Measurements from ENCODE around the gene AKR1B1.

Gene AKR1B1

GRCh38 chr7:134470864-134471263 lies 12.0 kb upstream of the AKR1B1 start:
- in situ Hi-C loops (cut with HindIII; ENCODE audit: low sequenced_read_pairs): no loop called here

- in situ Hi-C loops (cut with HindIII; ENCODE audit: low sequenced_read_pairs): no loop called here
Measured at GRCh38 chr7:134469622-134470021, 10.7 kb upstream of the AKR1B1 start.

GRCh38 chr7:134468475-134468874 lies 9.6 kb upstream of the AKR1B1 start:
- in situ Hi-C loops (cut with HindIII; ENCODE audit: low sequenced_read_pairs): no loop called here

- in situ Hi-C loops (cut with HindIII; ENCODE audit: low sequenced_read_pairs): no loop called here
Measured at GRCh38 chr7:134468054-134468453, 9.2 kb upstream of the AKR1B1 start.

GRCh38 chr7:134465491-134465890 lies 6.6 kb upstream of the AKR1B1 start:
- in situ Hi-C loops (cut with HindIII; ENCODE audit: low sequenced_read_pairs): no loop called here

GRCh38 chr7:134464496-134464895 lies 5.6 kb upstream of the AKR1B1 start:
- in situ Hi-C loops (cut with HindIII; ENCODE audit: low sequenced_read_pairs): no loop called here

- in situ Hi-C loops (cut with HindIII; ENCODE audit: low sequenced_read_pairs): no loop called here
Measured at GRCh38 chr7:134463751-134464150, 4.9 kb upstream of the AKR1B1 start.

- in situ Hi-C loops (cut with HindIII; ENCODE audit: low sequenced_read_pairs): no loop called here
Measured at GRCh38 chr7:134462337-134462925, 3.5 kb upstream of the AKR1B1 start.

- in situ Hi-C loops (cut with HindIII; ENCODE audit: low sequenced_read_pairs): no loop called here
Measured at GRCh38 chr7:134461916-134462315, 3.0 kb upstream of the AKR1B1 start.

GRCh38 chr7:134459981-134460380 lies 1.1 kb upstream of the AKR1B1 start:
- in situ Hi-C loops (cut with HindIII; ENCODE audit: low sequenced_read_pairs): no loop called here

- in situ Hi-C loops (cut with HindIII; ENCODE audit: low sequenced_read_pairs): no loop called here
Measured at GRCh38 chr7:134458341-134458805, 527 bp downstream of the AKR1B1 start.

- in situ Hi-C loops (cut with HindIII; ENCODE audit: low sequenced_read_pairs): no loop called here
Measured at GRCh38 chr7:134457210-134457609, 1.7 kb downstream of the AKR1B1 start.

- in situ Hi-C loops (cut with HindIII; ENCODE audit: low sequenced_read_pairs): no loop called here
Measured at GRCh38 chr7:134454277-134454676, 4.6 kb downstream of the AKR1B1 start.

GRCh38 chr7:134453518-134453917 lies 5.4 kb downstream of the AKR1B1 start:
- in situ Hi-C loops (cut with HindIII; ENCODE audit: low sequenced_read_pairs): no loop called here

GRCh38 chr7:134452991-134453473 lies 5.9 kb downstream of the AKR1B1 start:
- in situ Hi-C loops (cut with HindIII; ENCODE audit: low sequenced_read_pairs): no loop called here

GRCh38 chr7:134452419-134452838 lies 6.5 kb downstream of the AKR1B1 start:
- in situ Hi-C loops (cut with HindIII; ENCODE audit: low sequenced_read_pairs): no loop called here

GRCh38 chr7:134451656-134452055 lies 7.2 kb downstream of the AKR1B1 start:
- in situ Hi-C loops (cut with HindIII; ENCODE audit: low sequenced_read_pairs): no loop called here

- in situ Hi-C loops (cut with HindIII; ENCODE audit: low sequenced_read_pairs): no loop called here
Measured at GRCh38 chr7:134450294-134451000, 8.5 kb downstream of the AKR1B1 start.

- in situ Hi-C loops (cut with HindIII; ENCODE audit: low sequenced_read_pairs): no loop called here
Measured at GRCh38 chr7:134449680-134450079, 9.2 kb downstream of the AKR1B1 start.

- in situ Hi-C loops (cut with HindIII; ENCODE audit: low sequenced_read_pairs): no loop called here
Measured at GRCh38 chr7:134448356-134449229, 10.3 kb downstream of the AKR1B1 start.

GRCh38 chr7:134447383-134447782 lies 11.5 kb downstream of the AKR1B1 start:
- in situ Hi-C loops (cut with HindIII; ENCODE audit: low sequenced_read_pairs): no loop called here

Measured in endothelial cell of hepatic sinusoid (primary cell).